H9 (cell line): ENCODE results near the gene SMYD2. TPM values are rescaled to one million over a fixed set of nuclear protein-coding genes. Genes with fewer than 3 reads are reported as not detected.

Experiments used
- DNase-seq: peaks from one replicate; pipeline ENCODE4 v3.0.0-alpha.2; 2017
- H2AFZ ChIP-seq: one replicate; pipeline ENCODE4 v1.6.1; 2013; ENCODE audit warnings: mild to moderate bottlenecking, low read length, control low read depth, moderate library complexity
- H2AK5ac ChIP-seq: 2 replicates; pipeline ENCODE4 v1.6.1; 2013; ENCODE audit warnings: low read length, control low read depth, mixed read lengths; ENCODE audit not compliant: insufficient read length
- H2BK120ac ChIP-seq: one replicate; pipeline ENCODE4 v1.6.1; 2013; ENCODE audit warnings: low read depth, mild to moderate bottlenecking, low read length, control low read depth, inconsistent platforms; ENCODE audit not compliant: poor library complexity, severe bottlenecking
- H2BK12ac ChIP-seq: 2 replicates; pipeline ENCODE4 v1.6.1; 2013; ENCODE audit warnings: low read length, control low read depth, mixed read lengths, low read depth; ENCODE audit not compliant: insufficient read length
- H2BK15ac ChIP-seq: 2 replicates; pipeline ENCODE4 v1.6.1; 2013; ENCODE audit warnings: low read depth, low read length, control low read depth
- H2BK20ac ChIP-seq: one replicate; pipeline ENCODE4 v1.6.1; 2013; ENCODE audit warnings: low read depth, mild to moderate bottlenecking, low read length, control low read depth, inconsistent platforms; ENCODE audit not compliant: poor library complexity, severe bottlenecking
- H2BK5ac ChIP-seq: 2 replicates; pipeline ENCODE4 v1.6.1; 2013; ENCODE audit warnings: low read length, control low read depth, mixed read lengths; ENCODE audit not compliant: insufficient read length
- H3K14ac ChIP-seq: 2 replicates; pipeline ENCODE4 v1.6.1; 2013; ENCODE audit warnings: low read length, control low read depth; ENCODE audit not compliant: insufficient read depth
- H3K18ac ChIP-seq: 2 replicates; pipeline ENCODE4 v1.6.1; 2013; ENCODE audit warnings: low read depth, mild to moderate bottlenecking, mixed read lengths, low read length, control low read depth; ENCODE audit not compliant: insufficient read length
- H3K23ac ChIP-seq: 2 replicates; pipeline ENCODE4 v1.6.1; 2013; ENCODE audit warnings: low read length, control low read depth, mixed read lengths, low read depth; ENCODE audit not compliant: insufficient read length
- H3K23me2 ChIP-seq: 2 replicates; pipeline ENCODE4 v1.6.1; 2013; ENCODE audit warnings: low read depth, mild to moderate bottlenecking, mixed read lengths, low read length, control low read depth; ENCODE audit not compliant: insufficient read length, poor library complexity, severe bottlenecking
- H3K27ac ChIP-seq: 2 replicates; pipeline ENCODE4 v1.5.1; 2013; ENCODE audit warnings: low read length, control low read depth, mixed read lengths, low read depth; ENCODE audit not compliant: insufficient read length
- H3K27me3 ChIP-seq: 2 replicates; pipeline ENCODE4 v1.6.1; 2013; ENCODE audit warnings: low read length, control low read depth, inconsistent platforms; ENCODE audit not compliant: insufficient read depth
- H3K4ac ChIP-seq: 2 replicates; pipeline ENCODE4 v1.6.1; 2013; ENCODE audit warnings: low read depth, mild to moderate bottlenecking, control low read depth, inconsistent platforms, low read length, moderate library complexity
- H3K4me1 ChIP-seq: 2 replicates; pipeline ENCODE4 v1.6.1; 2013; ENCODE audit warnings: low read length, control low read depth, inconsistent platforms; ENCODE audit not compliant: insufficient read depth
- H3K4me2 ChIP-seq: 2 replicates; pipeline ENCODE4 v1.6.1; 2013; ENCODE audit warnings: low read length, control low read depth, mixed read lengths; ENCODE audit not compliant: insufficient read length, insufficient read depth
- H3K56ac ChIP-seq: 2 replicates; pipeline ENCODE4 v1.6.1; 2013; ENCODE audit warnings: low read depth, mild to moderate bottlenecking, mixed read lengths, low read length, control low read depth; ENCODE audit not compliant: insufficient read length
- H3K79me1 ChIP-seq: 2 replicates; pipeline ENCODE4 v1.6.1; 2013; ENCODE audit warnings: low read depth, mild to moderate bottlenecking, moderate library complexity, low read length, control low read depth, inconsistent platforms; ENCODE audit not compliant: insufficient read depth, poor library complexity, severe bottlenecking
- H3K79me2 ChIP-seq: 2 replicates; pipeline ENCODE4 v1.6.1; 2013; ENCODE audit warnings: low read length, control low read depth, inconsistent platforms; ENCODE audit not compliant: insufficient read depth
- H3K9ac ChIP-seq: 2 replicates; pipeline ENCODE4 v1.6.1; 2013; ENCODE audit warnings: low read length, control low read depth, mixed read lengths; ENCODE audit not compliant: insufficient read length; ENCODE audit errors: extremely low read depth
- H3K9me3 ChIP-seq: one replicate; pipeline ENCODE4 v1.6.1; 2013; ENCODE audit warnings: low read depth, low read length, inconsistent platforms; ENCODE audit not compliant: control insufficient read depth
- H3T11ph ChIP-seq: one replicate; pipeline ENCODE4 v1.6.1; 2013; ENCODE audit warnings: mild to moderate bottlenecking, low read length, control low read depth, inconsistent platforms
- H4K20me1 ChIP-seq: one replicate; pipeline ENCODE4 v1.6.1; 2013; ENCODE audit not compliant: control insufficient read depth, insufficient read length, insufficient read depth
- H4K5ac ChIP-seq: 2 replicates; pipeline ENCODE4 v1.6.1; 2013; ENCODE audit warnings: low read depth, mild to moderate bottlenecking, mixed read lengths, low read length, control low read depth; ENCODE audit not compliant: insufficient read length
- H4K8ac ChIP-seq: replicated peaks from 2 replicates; pipeline ENCODE4 v1.6.1; 2013; ENCODE audit warnings: low read length, control low read depth, mixed read lengths, low read depth; ENCODE audit not compliant: insufficient read length
- H4K91ac ChIP-seq: 2 replicates; pipeline ENCODE4 v1.6.1; 2013; ENCODE audit warnings: low read depth, mild to moderate bottlenecking, moderate library complexity, mixed read lengths, low read length, control low read depth; ENCODE audit not compliant: insufficient read length
- H3K27ac Mint-ChIP-seq, 3 experiments: 2 replicates in 2 of 3; 3 replicates in 1 of 3; pipeline ENCODE4 v1.8.0; 2020 to 2021; ENCODE audit warnings: mixed read lengths in 3 of 3, mild to moderate bottlenecking in 1 of 3, moderate library complexity in 1 of 3
- H3K27me3 Mint-ChIP-seq: 2 replicates; pipeline ENCODE4 v1.8.0; 2021; ENCODE audit warnings: low read depth, mild to moderate bottlenecking, moderate library complexity, mixed read lengths
- H3K36me3 Mint-ChIP-seq, 3 experiments: 2 replicates in 2 of 3; 3 replicates in 1 of 3; pipeline ENCODE4 v1.8.0; 2020 to 2021; ENCODE audit warnings: low read depth in 3 of 3, mixed read lengths in 3 of 3; ENCODE audit not compliant: insufficient read depth in 1 of 3
- H3K4me1 Mint-ChIP-seq, 2 experiments: 2 replicates each; pipeline ENCODE4 v1.8.0; 2020; ENCODE audit warnings: mixed read lengths in 2 of 2
- H3K4me3 Mint-ChIP-seq, 2 experiments: 2 replicates in 1 of 2; 3 replicates in 1 of 2; pipeline ENCODE4 v1.8.0; 2020 to 2021; ENCODE audit warnings: mild to moderate bottlenecking in 2 of 2, mixed read lengths in 2 of 2, moderate library complexity in 1 of 2
- H3K9me3 Mint-ChIP-seq, 2 experiments: 2 replicates in 1 of 2; 3 replicates in 1 of 2; pipeline ENCODE4 v1.8.0; 2020; ENCODE audit warnings: mild to moderate bottlenecking in 2 of 2, mixed read lengths in 2 of 2, moderate library complexity in 1 of 2
- CTCF ChIP-seq: fragments of 200-600 bp; sonication (generic); conservative IDR thresholded peaks from 3 replicates; pipeline ENCODE4 v1.8.0; 2021; ENCODE audit warnings: antibody characterized with exemption, mild to moderate bottlenecking
- WGBS: extraction: QIAGEN DNeasy Blood & Tissue Kit; methylation state at CpG from one replicate; pipeline ENCODE4 v1.1.7; 2013; ENCODE audit warnings: missing lambda C conversion rate, low lambda C conversion rate, mixed read lengths; ENCODE audit not compliant: insufficient read length; ENCODE audit errors: extremely low coverage; 5-methylcytosine and 5-hydroxymethylcytosine counted together
- total RNA-seq: library from RNA; stranded (reverse); gene quantifications from 2 replicates; pipeline ENCODE4 v1.2.1, GENCODE V29; 2021

Gene SMYD2
- total RNA-seq, 1 experiment from 2014 or later, result 10.9 TPM

GRCh38 chr1:214248311-214249085, 32.5 kb upstream of the SMYD2 start:
- H3K4me2 ChIP-seq, result no peak overlapping the region
- no peak overlapping the region for H2BK120ac ChIP-seq
- H4K20me1 ChIP-seq, result no peaks in the 10 kb centered on the region
- H3K23ac ChIP-seq, result no peak overlapping the region
- no peak overlapping the region for H2BK20ac ChIP-seq
- no peak overlapping the region for H3K27ac Mint-ChIP-seq
- TF ChIP-seq CTCF, result no peak
- no peak overlapping the region for H4K8ac ChIP-seq
- H3K9ac ChIP-seq, result no peak overlapping the region
- no peak overlapping the region for H3K56ac ChIP-seq
- no peaks in the 10 kb centered on the region for H3K27me3 ChIP-seq
- no peak overlapping the region for H3K27ac ChIP-seq
- H3K36me3 Mint-ChIP-seq, result no peaks in the 10 kb centered on the region
- no peak for DNase-seq
- H3K27me3 Mint-ChIP-seq, result no peaks in the 10 kb centered on the region
- no peak overlapping the region for H4K5ac ChIP-seq
- peaks cover 12% of the 10 kb centered on the region for H3K4me1 ChIP-seq
- no peak overlapping the region for H3K4me3 Mint-ChIP-seq
- no peak overlapping the region for H2BK5ac ChIP-seq
- H2BK15ac ChIP-seq, result no peak overlapping the region
- no peaks in the 10 kb centered on the region for H3K9me3 ChIP-seq
- no peak overlapping the region for H4K91ac ChIP-seq
- H2AFZ ChIP-seq, result no peak overlapping the region
- no peak overlapping the region for H2AK5ac ChIP-seq
- no peaks in the 10 kb centered on the region for H3K79me1 ChIP-seq
- H2BK12ac ChIP-seq, result no peak overlapping the region
- no CpG with 5 or more reads among the region's 7 CpGs for WGBS
- H3K79me2 ChIP-seq, result no peaks in the 10 kb centered on the region
- H3K4me1 Mint-ChIP-seq, result peaks cover 14 to 17% of the 10 kb centered on the region in 2 experiments
- no peaks in the 10 kb centered on the region for H3K9me3 Mint-ChIP-seq
- H3K18ac ChIP-seq, result no peak overlapping the region
- H3K23me2 ChIP-seq, result no peaks in the 10 kb centered on the region
- no peak overlapping the region for H3K14ac ChIP-seq
- no peak overlapping the region for H3K4ac ChIP-seq
- H3T11ph ChIP-seq, result no peak overlapping the region
